ENCODE measurements around the gene CIART. TPM values are rescaled to one million over a fixed set of nuclear protein-coding genes. Genes with fewer than 3 reads are reported as not detected.

The CIART gene
- total and polyA plus RNA-seq, 10 donors: 0.83 to 3.9 (median 1.5) TPM; not detected in 1

DNA sequence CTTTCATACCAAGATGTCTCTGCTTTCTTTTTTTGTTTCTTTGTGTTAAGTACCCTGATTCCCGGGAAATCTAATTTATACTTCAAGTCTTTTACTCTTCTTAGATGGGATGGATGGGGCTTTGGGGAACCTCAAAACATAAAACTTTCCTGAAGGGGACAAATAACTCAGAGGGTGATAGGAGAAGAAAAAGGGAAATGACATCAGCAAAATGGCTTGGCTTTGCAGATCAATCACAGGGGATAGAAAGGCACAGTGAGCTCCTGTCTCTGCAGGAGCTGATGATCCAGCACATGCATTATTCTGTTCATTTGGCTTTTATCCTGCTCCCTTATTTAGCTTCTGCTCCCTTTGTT is 26.2 kb upstream of the CIART start:
- peaks cover 6 to 30% (median 21%) of the 10 kb centered on the region in 6 donors for H3K4me1 ChIP-seq
- H3K4me3 ChIP-seq: peak overlapping the region in 4 of 8 donors; percentile 21 to 56 (median 30)
- intact Hi-C loops (cut with DNase I; ENCODE audit: low total_unique reads): no loop called here
- no peaks in the 10 kb centered on the region for H3K36me3 ChIP-seq
- TF ChIP-seq CTCF (IDR thresholded peaks at IDR 0.05 in 8 of 11, conservative IDR thresholded peaks at IDR 0.05 in 3 of 11) (peak in 1 of 11 experiments; percentile 20), POLR2AphosphoS5 (IDR thresholded peaks at IDR 0.05) (no peak)
- H3K27me3 ChIP-seq (replicated peaks in 1 of 7): peaks cover 0 to 43% (median 11%) of the 10 kb centered on the region in 7 donors
- no peaks in the 10 kb centered on the region for H3K9me3 ChIP-seq
- peak overlapping the region in 5 of 8 donors; percentile 7 to 75 (median 72) for H3K27ac ChIP-seq
- 0 to 3% (median 0%) methylated on average over 1 of the region's 1 CpG for WGBS, 5 donors
- DNase-seq: no peak

- Histone ChIP-seq H3K27ac (peak overlapping the region in 3 of 8 donors; percentile 7 to 75 (median 74)), H3K27me3 (replicated peaks in 1 of 7) (peaks cover 0 to 43% (median 11%) of the 10 kb centered on the region in 7 donors), H3K36me3 (no peaks in the 10 kb centered on the region), H3K4me1 (peaks cover 6 to 30% (median 21%) of the 10 kb centered on the region in 6 donors), H3K4me3 (peak overlapping the region in 2 of 8 donors; percentile 28 to 56), H3K9me3 (no peaks in the 10 kb centered on the region)
- DNase-seq: no peak
- 21 to 27% (median 25%) methylated on average over 14 of the region's 14 CpGs for WGBS, 5 donors
- TF ChIP-seq POLR2AphosphoS5 (IDR thresholded peaks at IDR 0.05) (no peak), CTCF (IDR thresholded peaks at IDR 0.05 in 8 of 11, conservative IDR thresholded peaks at IDR 0.05 in 3 of 11) (no peak), POLR2A (IDR thresholded peaks at IDR 0.05) (no peak)
- intact Hi-C loops (cut with DNase I; ENCODE audit: low total_unique reads): no loop called here
Observed at GRCh38 chr1:150256554-150257341, 25.6 kb upstream of the CIART start.

DNA sequence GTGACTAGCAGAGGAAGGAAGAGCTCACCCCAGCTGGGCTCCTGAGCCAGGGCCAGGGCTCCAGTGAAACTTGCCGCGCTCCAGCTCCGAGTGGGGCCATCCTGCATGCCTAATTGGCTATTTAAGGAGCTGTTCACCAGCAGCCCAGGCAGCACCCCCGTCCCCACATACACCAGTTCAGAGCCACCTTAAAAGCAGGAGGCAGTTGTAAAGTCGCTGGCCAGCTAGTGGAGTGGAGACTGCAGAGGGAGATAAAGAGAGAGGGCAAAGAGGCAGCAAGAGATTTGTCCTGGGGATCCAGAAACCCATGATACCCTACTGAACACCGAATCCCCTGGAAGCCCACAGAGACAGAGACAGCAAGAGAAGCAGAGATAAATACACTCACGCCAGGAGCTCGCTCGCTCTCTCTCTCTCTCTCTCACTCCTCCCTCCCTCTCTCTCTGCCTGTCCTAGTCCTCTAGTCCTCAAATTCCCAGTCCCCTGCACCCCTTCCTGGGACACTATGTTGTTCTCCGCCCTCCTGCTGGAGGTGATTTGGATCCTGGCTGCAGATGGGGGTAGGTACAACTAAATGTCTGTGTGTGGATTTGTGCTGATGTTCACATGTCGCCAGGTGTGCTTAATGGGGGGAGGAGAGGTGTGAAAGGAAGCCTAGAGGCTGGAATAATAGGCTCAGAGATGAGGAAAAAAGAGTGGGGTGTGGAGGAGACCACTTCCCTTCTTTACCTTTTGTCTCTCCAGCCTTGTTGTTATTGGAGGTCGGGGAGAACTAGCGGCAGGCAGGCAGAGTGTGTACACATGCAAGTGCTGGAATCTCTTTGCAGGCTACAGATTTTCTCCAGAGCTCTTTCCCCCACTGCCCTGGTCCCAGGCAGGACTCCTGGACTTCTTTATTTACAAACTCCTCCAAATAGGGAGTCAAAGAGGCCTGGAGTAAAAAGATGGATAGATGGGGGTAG is 24.4 kb upstream of the CIART start, which contains the start of gene CA14:
Gene CA14 (plus strand): TSS at position 151 of the 962 bp plus-strand sequence. CDS start 355 bp downstream, at position 506.
- DNase-seq: no peak
- H3K27me3 ChIP-seq (replicated peaks in 1 of 7): peaks cover 0 to 43% (median 11%) of the 10 kb centered on the region in 7 donors
- WGBS, 5 donors: 44 to 50% (median 50%) methylated on average over 13 of the region's 13 CpGs

More for the DNA sequence above, 24.4 kb upstream of the CIART start, which contains the start of gene CA14:
- intact Hi-C loops (cut with DNase I; ENCODE audit: low total_unique reads): no loop called here
- no peaks in the 10 kb centered on the region for H3K9me3 ChIP-seq
- H3K27ac ChIP-seq: no peak within 1 kb of the TSS
- H3K4me3 ChIP-seq: peak within 1 kb of the TSS in 1 of 8 donors; percentile 56
- TF ChIP-seq POLR2AphosphoS5 (IDR thresholded peaks at IDR 0.05): no peak
- no peak for TF ChIP-seq POLR2A (IDR thresholded peaks at IDR 0.05)
- TF ChIP-seq CTCF (IDR thresholded peaks at IDR 0.05 in 8 of 11, conservative IDR thresholded peaks at IDR 0.05 in 3 of 11): no peak
- H3K4me1 ChIP-seq: peaks cover 6 to 30% (median 23%) of the 10 kb centered on the region in 6 donors
- H3K36me3 ChIP-seq: no peaks in the 10 kb centered on the region

Measured in spleen (tissue), 11 donors.